ENCODE measurements around the gene TAAR1.
"Not testable (repeated sequence)": the region's sequence is repeated elsewhere in the genome, so short reads cannot be mapped to it uniquely, and the experiment has no call there.

DNA sequence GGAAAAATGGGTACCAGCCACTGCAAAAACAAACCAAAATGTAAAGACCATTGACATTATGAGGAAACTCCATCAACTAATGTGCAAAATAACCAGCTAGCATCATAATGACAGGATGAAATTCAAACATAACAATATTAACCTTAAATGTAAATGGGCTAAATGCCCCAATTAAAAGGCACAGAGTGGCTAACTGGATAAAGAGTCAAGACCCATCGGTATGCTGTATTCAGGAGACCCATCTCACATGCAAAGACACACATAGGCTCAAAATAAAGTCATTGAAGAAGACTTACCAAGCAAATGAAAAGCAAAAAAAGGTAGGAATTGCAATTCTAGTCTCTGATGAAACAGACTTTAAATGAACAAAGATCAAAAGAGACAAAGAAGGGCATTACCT, 21.8 kb downstream of the TAAR1 start:
- TF ChIP-seq POLR2A (IDR thresholded peaks at IDR 0.05), result not testable (repeated sequence)
- TF ChIP-seq, protein P1, sequence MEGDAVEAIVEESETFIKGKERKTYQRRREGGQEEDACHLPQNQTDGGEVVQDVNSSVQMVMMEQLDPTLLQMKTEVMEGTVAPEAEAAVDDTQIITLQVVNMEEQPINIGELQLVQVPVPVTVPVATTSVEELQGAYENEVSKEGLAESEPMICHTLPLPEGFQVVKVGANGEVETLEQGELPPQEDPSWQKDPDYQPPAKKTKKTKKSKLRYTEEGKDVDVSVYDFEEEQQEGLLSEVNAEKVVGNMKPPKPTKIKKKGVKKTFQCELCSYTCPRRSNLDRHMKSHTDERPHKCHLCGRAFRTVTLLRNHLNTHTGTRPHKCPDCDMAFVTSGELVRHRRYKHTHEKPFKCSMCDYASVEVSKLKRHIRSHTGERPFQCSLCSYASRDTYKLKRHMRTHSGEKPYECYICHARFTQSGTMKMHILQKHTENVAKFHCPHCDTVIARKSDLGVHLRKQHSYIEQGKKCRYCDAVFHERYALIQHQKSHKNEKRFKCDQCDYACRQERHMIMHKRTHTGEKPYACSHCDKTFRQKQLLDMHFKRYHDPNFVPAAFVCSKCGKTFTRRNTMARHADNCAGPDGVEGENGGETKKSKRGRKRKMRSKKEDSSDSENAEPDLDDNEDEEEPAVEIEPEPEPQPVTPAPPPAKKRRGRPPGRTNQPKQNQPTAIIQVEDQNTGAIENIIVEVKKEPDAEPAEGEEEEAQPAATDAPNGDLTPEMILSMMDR (IDR thresholded peaks at IDR 0.05), result not testable (repeated sequence)

All from tibial nerve (tissue), 3 donors.